MM.1S (cell line): Measurements from ENCODE around the gene LIN7A.

Experiments
- EZH2 ChIP-seq: fragments of 300-600 bp; sonication (generic); optimal IDR thresholded peaks from 2 replicates; pipeline ENCODE3; 2017; ENCODE audit warnings: low read depth, mild to moderate bottlenecking, antibody characterized with exemption, low read length, mixed read lengths
- TF ChIP-seq, protein P1 (sequence below): fragments of 300-600 bp; sonication (generic); IDR thresholded peaks from 2 replicates; pipeline ENCODE4 v1.5.1; 2016; ENCODE audit warnings: antibody characterized with exemption, low read length, mixed read lengths

DNA sequence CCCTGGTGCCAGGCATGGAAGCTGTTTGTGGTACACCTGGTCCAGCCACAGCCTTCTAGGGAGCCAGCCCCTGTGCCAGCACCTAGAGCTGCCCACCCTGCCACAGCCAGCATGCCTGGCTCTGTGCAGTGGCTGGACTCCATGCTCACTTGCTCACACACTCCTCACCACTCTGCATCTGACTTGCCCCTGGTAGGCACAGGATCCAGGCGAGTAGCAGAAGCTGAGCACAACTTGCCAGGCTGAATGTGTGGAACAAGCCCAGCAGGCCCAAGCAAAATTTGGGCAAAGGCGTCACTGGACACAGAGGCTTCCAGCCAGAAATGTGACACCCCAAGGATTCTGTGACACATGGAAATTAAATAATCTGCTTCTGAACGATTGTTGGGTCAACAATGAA is 114.3 kb downstream of the LIN7A start:
- TF ChIP-seq, protein P1, sequence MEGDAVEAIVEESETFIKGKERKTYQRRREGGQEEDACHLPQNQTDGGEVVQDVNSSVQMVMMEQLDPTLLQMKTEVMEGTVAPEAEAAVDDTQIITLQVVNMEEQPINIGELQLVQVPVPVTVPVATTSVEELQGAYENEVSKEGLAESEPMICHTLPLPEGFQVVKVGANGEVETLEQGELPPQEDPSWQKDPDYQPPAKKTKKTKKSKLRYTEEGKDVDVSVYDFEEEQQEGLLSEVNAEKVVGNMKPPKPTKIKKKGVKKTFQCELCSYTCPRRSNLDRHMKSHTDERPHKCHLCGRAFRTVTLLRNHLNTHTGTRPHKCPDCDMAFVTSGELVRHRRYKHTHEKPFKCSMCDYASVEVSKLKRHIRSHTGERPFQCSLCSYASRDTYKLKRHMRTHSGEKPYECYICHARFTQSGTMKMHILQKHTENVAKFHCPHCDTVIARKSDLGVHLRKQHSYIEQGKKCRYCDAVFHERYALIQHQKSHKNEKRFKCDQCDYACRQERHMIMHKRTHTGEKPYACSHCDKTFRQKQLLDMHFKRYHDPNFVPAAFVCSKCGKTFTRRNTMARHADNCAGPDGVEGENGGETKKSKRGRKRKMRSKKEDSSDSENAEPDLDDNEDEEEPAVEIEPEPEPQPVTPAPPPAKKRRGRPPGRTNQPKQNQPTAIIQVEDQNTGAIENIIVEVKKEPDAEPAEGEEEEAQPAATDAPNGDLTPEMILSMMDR, result no peak
- no peak for TF ChIP-seq EZH2
